Measurements from ENCODE around the gene CTNNBIP1. TPM values are rescaled to one million over a fixed set of nuclear protein-coding genes. Genes with fewer than 3 reads are reported as not detected.

CTNNBIP1 gene
- total RNA-seq, 1 experiment from 2014 or later: 31.3 TPM

GRCh38 chr1:9884805-9885204 is 25.3 kb downstream of the CTNNBIP1 start:
- Histone ChIP-seq H3K79me2 (ENCODE audit: insufficient read depth, low read length) (no peaks in the 10 kb centered on the region), H2AFZ (ENCODE audit: low read depth, low read length, poor library complexity, severe bottlenecking) (no peak overlapping the region), H3K9me2 (ENCODE audit: insufficient read depth) (no peaks in the 10 kb centered on the region), H3K27ac (ENCODE audit: low read depth, low read length) (no peak overlapping the region), H3K4me3 (replicated peaks in 1 of 2; ENCODE audit: low read depth in 1 of 2, low read length in 2 of 2) (no peak overlapping the region), H3K9me3 (ENCODE audit: control insufficient read depth in 1 of 2, insufficient read depth in 1 of 2, low read depth in 1 of 2, low read length in 2 of 2) (no peaks in the 10 kb centered on the region), H3K4me1 (ENCODE audit: control insufficient read depth in 1 of 2, insufficient read depth in 2 of 2, low read length in 2 of 2) (peaks cover 23 to 48% of the 10 kb centered on the region in 2 experiments), H3K36me3 (ENCODE audit: control insufficient read depth in 1 of 2, insufficient read depth in 2 of 2, low read length in 2 of 2) (no peaks in the 10 kb centered on the region), H4K20me1 (ENCODE audit: insufficient read depth) (no peaks in the 10 kb centered on the region), H3K4me2 (ENCODE audit: low read length) (no peak overlapping the region), H3K27me3 (ENCODE audit: insufficient read depth, low read length) (no peaks in the 10 kb centered on the region), H3K9ac (ENCODE audit: low read length) (no peak overlapping the region)
- CTCF ChIA-PET: no interaction called here
- TF ChIP-seq ATF3 (IDR thresholded peaks at IDR 0.05) (no peak), RAD21 (IDR thresholded peaks at IDR 0.05; ENCODE audit: low read depth) (no peak), REST (IDR thresholded peaks at IDR 0.05; ENCODE audit: low read depth) (no peak), YY1 (IDR thresholded peaks at IDR 0.05; ENCODE audit: extremely low read depth, insufficient replicate concordance, low read depth, low read length) (no peak), EZH2 (IDR thresholded peaks at IDR 0.05) (no peak), SRF (IDR thresholded peaks at IDR 0.05; ENCODE audit: low read depth) (no peak), ZFX (IDR thresholded peaks at IDR 0.05) (no peak), SP1 (IDR thresholded peaks at IDR 0.05; ENCODE audit: low read depth) (no peak), CEBPB (IDR thresholded peaks at IDR 0.05; ENCODE audit: low read depth) (no peak), POLR2A (IDR thresholded peaks at IDR 0.05; ENCODE audit: borderline replicate concordance, extremely low read depth, insufficient read depth, insufficient read length) (no peak), FOSL1 (IDR thresholded peaks at IDR 0.05; ENCODE audit: low read depth) (no peak), EZH2phosphoT487 (IDR thresholded peaks at IDR 0.05; ENCODE audit: borderline replicate concordance) (no peak), ZNF274 (IDR thresholded peaks at IDR 0.05; ENCODE audit: low read depth, low read length) (no peak), POLR2AphosphoS5 (IDR thresholded peaks at IDR 0.05; ENCODE audit: low read depth, low read length) (no peak)
- TF ChIP-seq, protein P1, sequence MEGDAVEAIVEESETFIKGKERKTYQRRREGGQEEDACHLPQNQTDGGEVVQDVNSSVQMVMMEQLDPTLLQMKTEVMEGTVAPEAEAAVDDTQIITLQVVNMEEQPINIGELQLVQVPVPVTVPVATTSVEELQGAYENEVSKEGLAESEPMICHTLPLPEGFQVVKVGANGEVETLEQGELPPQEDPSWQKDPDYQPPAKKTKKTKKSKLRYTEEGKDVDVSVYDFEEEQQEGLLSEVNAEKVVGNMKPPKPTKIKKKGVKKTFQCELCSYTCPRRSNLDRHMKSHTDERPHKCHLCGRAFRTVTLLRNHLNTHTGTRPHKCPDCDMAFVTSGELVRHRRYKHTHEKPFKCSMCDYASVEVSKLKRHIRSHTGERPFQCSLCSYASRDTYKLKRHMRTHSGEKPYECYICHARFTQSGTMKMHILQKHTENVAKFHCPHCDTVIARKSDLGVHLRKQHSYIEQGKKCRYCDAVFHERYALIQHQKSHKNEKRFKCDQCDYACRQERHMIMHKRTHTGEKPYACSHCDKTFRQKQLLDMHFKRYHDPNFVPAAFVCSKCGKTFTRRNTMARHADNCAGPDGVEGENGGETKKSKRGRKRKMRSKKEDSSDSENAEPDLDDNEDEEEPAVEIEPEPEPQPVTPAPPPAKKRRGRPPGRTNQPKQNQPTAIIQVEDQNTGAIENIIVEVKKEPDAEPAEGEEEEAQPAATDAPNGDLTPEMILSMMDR (IDR thresholded peaks at IDR 0.05 in 2 of 3, conservative IDR thresholded peaks at IDR 0.05 in 1 of 3; ENCODE audit: borderline replicate concordance in 1 of 3, insufficient read depth in 1 of 3, low read depth in 2 of 3, low read length in 2 of 3): no peak
- ATAC-seq: no peak
- DNase-seq (ENCODE audit: low read depth, low spot score): no peak
- RAD21 ChIA-PET (ENCODE audit: low non-redundant PET in 1 of 2, low total read pairs in 2 of 2, uncharacterized antibody in 2 of 2, unreplicated experiment in 2 of 2): no interaction called here
- intact Hi-C loops (cut with micrococcal nuclease): no loop called here
- POLR2A ChIA-PET: no interaction called here
- no TSS peak for BruUV-seq (replicated peaks)

Measured in HCT116 (cell line).